GM20000 (cell line): ENCODE measurements around the gene PIP4P1.
"Not testable (repeated sequence)": the region's sequence is repeated elsewhere in the genome, so short reads cannot be mapped to it uniquely, and the experiment has no call there.

Source experiments
- DNase-seq: peaks from one replicate; pipeline ENCODE4 v3.0.0; 2012; ENCODE audit warnings: low spot score
- TF ChIP-seq, protein P1 (sequence below): IDR thresholded peaks from 2 replicates; pipeline ENCODE4 v1.5.1; 2012; ENCODE audit warnings: mild to moderate bottlenecking, control low read depth; ENCODE audit errors: extremely low read depth, missing control alignments

PIP4P1 gene

DNA sequence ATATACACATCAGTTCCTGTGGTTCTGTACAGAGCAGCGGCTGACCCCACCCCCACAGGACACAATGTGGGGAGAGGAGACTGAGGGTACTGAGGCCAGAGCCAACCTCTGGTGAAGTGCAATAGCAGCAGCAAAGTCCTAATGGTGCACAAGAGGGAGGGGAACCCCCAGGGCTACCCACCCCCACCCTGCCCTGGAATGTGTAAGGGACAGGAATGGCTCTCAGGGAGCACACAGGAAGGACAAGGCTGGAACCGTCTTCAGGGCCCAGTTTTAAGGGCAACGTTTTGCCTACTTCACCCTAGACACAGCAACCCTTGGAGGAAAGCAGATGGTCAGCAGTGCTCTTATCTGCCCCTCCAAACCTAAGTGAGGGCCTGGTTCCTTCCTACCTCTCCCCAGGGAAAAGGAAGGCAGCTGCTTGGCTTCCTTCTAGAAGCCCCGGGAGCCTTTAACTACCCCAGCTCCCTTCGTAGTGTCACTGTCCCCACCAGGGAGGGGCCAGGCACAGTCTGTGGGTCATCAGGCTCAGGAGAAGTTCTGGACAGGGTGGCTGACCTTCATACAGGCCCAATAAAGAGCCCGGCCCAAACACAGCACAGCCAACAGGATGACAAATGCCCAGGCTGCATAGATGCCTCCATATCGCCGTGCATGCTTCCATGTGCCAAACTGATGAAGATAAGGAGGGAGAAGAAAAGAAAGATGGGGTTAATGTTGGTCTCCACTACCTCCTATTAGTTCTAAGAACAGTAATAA is 3.0 kb downstream of the PIP4P1 start:
- no peak for DNase-seq

DNA sequence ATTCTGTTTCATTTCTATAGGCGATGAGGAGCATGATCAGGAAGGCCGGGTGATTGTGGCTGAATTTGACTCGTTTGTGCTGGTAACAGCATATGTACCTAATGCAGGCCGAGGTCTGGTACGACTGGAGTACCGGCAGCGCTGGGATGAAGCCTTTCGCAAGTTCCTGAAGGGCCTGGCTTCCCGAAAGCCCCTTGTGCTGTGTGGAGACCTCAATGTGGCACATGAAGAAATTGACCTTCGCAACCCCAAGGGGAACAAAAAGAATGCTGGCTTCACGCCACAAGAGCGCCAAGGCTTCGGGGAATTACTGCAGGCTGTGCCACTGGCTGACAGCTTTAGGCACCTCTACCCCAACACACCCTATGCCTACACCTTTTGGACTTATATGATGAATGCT is 4.3 kb downstream of the PIP4P1 start:
- TF ChIP-seq, protein P1, sequence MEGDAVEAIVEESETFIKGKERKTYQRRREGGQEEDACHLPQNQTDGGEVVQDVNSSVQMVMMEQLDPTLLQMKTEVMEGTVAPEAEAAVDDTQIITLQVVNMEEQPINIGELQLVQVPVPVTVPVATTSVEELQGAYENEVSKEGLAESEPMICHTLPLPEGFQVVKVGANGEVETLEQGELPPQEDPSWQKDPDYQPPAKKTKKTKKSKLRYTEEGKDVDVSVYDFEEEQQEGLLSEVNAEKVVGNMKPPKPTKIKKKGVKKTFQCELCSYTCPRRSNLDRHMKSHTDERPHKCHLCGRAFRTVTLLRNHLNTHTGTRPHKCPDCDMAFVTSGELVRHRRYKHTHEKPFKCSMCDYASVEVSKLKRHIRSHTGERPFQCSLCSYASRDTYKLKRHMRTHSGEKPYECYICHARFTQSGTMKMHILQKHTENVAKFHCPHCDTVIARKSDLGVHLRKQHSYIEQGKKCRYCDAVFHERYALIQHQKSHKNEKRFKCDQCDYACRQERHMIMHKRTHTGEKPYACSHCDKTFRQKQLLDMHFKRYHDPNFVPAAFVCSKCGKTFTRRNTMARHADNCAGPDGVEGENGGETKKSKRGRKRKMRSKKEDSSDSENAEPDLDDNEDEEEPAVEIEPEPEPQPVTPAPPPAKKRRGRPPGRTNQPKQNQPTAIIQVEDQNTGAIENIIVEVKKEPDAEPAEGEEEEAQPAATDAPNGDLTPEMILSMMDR: no peak
- DNase-seq: no peak

More for the DNA sequence above, 3.0 kb downstream of the PIP4P1 start:
- TF ChIP-seq, protein P1: no peak

DNA sequence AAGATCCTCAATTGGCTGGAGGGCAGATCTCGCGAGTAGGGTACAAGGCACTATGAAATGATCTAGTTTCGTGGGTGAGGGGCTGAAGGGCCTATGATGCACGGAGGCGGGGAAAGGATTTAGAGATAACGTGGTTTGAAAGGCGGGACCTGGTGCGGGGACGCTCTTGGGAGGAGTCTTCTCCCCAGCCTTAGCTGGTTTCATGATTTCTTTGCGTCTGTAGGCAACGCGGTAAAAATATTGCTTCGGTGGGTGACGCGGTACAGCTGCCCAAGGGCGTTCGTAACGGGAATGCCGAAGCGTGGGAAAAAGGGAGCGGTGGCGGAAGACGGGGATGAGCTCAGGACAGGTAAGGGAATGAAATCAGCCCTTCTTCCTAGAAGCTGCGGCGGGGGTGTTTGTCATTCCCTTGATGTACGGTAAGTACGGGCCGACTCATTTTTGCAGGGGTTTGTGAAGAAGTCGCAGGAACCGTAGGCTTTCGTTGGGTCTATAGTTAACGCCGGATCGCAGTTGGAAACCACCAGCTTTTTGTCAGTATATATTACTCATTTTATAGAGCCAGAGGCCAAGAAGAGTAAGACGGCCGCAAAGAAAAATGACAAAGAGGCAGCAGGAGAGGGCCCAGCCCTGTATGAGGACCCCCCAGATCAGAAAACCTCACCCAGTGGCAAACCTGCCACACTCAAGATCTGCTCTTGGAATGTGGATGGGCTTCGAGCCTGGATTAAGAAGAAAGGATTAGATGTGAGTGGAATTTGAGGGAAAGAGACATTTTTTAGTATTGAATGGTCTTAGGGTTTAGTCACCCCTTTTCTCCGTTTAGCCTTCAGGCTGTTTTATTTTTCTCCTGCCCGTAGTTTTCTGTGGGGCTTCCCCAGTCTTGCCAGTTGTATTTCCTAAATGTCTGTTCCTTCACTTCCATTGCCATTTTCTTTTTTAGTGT is 5.6 kb downstream of the PIP4P1 start:
- TF ChIP-seq, protein P1: no peak
- DNase-seq: peak; percentile 63

DNA sequence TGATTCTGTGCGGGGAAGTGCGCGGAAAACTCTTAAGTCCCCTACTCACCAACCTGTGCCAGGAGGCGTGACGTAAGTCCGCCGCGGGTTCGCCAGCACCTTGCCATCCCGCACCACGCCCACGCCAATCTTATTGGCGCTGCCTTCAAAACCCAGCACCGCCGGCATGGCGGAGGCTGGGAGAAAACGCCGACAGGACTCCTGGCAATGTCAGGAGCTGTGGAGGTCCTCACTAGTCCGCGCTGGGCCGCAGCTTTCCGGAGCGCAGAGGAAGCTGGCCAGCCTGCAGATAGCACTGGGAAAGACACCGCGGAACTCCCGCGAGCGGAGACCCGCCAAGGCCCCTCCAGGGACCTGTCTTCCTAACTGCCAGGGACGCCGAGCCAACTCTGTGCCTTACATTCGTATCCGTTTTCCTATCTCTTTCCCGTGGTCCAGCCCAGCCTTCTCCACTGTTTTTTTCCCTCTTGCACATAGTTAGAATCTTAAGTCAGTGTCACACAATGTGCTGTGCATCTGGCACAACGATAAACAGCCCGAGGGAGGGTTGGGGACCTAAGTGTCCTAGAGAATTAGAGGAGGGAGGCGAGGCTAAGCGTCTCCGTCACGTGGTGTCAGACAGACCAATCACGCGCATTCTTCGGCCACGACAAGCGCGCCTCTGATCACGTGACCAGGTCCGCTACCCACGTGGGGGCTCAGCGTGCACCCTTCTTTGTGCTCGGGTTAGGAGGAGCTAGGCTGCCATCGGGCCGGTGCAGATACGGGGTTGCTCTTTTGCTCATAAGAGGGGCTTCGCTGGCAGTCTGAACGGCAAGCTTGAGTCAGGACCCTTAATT is 6.5 kb downstream of the PIP4P1 start, which contains the start of the genes APEX1 and OSGEP:
APEX1 (plus strand) TSS at position 711 of the 839 bp plus-strand sequence. CDS start 420 bp downstream, outside the sequence.
OSGEP (minus strand) TSS at position 297 of the 839 bp plus-strand sequence; CDS start at position 168, 129 bp downstream.
- DNase-seq: peak; percentile 96
- TF ChIP-seq, protein P1: no peak

DNA sequence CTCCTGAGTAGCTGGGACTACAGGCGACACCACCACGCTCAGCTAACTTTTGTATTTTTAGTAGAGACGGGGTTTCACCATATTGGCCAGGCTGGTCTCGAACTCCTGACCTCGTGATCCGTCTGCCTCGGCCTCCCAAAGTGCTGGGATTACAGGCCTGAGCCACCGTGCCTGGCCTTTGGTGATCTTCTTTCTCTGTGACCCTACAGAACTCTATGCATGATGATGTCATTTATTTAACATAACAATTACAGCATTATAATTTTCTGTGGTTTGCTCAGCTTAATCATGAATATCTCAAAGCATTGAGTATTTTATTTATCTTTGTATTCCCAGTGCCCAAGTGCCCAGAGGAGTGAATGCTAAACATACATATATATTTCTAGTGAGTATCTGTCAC is 8.4 kb downstream of the PIP4P1 start:
- not testable (repeated sequence) for DNase-seq

DNA sequence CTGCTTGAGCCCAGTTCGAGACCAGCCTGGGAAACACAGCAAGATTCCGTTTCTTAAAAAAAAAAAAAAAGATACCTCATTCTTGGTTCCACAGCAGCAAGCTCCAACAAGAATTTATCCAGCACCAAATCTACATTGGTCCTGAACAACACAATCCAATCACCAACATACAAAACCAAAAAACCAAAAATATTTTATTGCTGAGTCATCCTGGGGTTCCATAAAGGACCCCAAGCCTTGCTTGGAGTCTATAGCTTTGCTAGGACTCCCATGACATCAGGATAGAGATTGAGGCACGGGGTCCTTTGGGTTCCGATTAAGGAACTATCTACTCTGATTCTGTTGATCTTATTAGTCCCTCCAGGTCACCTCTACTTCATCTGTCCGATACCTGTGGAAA is 14.3 kb downstream of the PIP4P1 start:
- TF ChIP-seq, protein P1: no peak
- DNase-seq: no peak

DNA sequence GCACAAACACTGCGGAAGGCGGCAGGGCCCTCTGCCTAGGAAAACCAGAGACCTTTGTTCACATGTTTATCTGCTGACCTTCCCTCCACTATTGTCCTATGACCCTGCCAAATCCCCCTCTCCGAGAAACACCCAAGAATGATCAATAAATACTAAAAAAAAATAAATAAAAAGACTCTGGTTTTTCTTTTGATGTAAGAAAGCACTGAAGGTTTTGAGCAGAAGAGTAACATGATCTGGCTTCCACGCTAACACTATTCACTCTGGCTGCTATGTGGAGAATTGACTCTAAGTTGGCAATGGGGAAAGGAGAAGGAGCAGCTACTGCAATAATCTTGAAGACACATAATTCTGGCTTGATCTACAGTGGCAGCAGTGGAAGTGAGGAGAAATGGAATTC is 17.6 kb downstream of the PIP4P1 start:
- not testable (repeated sequence) for DNase-seq
